Mammary epithelial cell (primary cell): Measurements from ENCODE around the gene RFTN1.

ENCODE experiments used
- EZH2 ChIP-seq: IDR thresholded peaks from 2 replicates; pipeline ENCODE4 v1.6.1; 2012; ENCODE audit warnings: low read length, inconsistent platforms, borderline replicate concordance
- TF ChIP-seq, protein P1 (sequence below), 2 donors: IDR thresholded peaks in 1 of 2; conservative IDR thresholded peaks in 1 of 2; 2 replicates each; pipeline ENCODE4 v1.5.1; 2011 to 2012; ENCODE audit warnings: inconsistent platforms in 2 of 2, low read length in 2 of 2, mild to moderate bottlenecking in 2 of 2, control low read depth in 1 of 2, low read depth in 1 of 2; ENCODE audit not compliant: insufficient read depth in 1 of 2; ENCODE audit errors: extremely low read depth in 1 of 2

DNA sequence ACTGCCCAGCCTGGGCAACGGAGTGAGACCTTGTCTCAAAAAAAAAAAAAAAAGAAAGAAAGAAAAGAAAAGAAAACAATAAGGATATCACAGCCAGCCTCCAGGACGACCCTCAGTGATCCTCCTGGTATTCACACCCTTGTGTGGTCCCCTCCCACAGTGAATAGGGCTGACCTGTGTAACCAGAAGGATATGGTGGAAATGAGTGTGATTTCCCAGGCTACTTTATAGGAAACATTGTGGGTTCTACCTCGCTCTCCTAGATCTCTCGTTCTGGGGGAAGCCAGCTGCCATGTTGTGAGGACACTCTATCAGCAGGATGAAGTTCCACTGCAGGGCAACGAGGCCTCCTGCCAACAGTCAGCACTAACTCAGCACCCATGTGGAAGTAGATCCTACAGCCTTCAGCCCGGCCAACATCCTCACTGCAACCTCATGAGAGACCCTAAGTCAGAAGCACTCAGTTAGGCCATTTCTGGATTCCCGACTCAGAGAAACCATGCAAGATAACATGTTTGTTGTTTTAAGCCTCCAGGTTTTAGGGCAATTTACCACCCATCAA is 11.1 kb downstream of the RFTN1 start:
- TF ChIP-seq, protein P1, sequence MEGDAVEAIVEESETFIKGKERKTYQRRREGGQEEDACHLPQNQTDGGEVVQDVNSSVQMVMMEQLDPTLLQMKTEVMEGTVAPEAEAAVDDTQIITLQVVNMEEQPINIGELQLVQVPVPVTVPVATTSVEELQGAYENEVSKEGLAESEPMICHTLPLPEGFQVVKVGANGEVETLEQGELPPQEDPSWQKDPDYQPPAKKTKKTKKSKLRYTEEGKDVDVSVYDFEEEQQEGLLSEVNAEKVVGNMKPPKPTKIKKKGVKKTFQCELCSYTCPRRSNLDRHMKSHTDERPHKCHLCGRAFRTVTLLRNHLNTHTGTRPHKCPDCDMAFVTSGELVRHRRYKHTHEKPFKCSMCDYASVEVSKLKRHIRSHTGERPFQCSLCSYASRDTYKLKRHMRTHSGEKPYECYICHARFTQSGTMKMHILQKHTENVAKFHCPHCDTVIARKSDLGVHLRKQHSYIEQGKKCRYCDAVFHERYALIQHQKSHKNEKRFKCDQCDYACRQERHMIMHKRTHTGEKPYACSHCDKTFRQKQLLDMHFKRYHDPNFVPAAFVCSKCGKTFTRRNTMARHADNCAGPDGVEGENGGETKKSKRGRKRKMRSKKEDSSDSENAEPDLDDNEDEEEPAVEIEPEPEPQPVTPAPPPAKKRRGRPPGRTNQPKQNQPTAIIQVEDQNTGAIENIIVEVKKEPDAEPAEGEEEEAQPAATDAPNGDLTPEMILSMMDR (conservative IDR thresholded peaks at IDR 0.05 in 1 of 2, IDR thresholded peaks at IDR 0.05 in 1 of 2; ENCODE audit: extremely low read depth in 1 of 2, insufficient read depth in 1 of 2, low read depth in 1 of 2, low read length in 2 of 2) = no peak
- no peak for TF ChIP-seq EZH2
